Measurements from ENCODE around the gene RAD18.

GRCh38 chr3:8867646-8868045 is 95.6 kb downstream of the RAD18 start:
- TF ChIP-seq EZH2 (IDR thresholded peaks at IDR 0.05) (no peak), POLR2AphosphoS5 (IDR thresholded peaks at IDR 0.05; ENCODE audit: borderline replicate concordance, low read depth, low read length) (no peak), FOXP2 (optimal IDR thresholded peaks at IDR 0.05; ENCODE audit: control extremely low read depth, extremely low read length, insufficient read depth) (no peak)

Measured in SK-N-MC (cell line).